ENCODE data around the gene ZBTB34. TPM values are rescaled to one million over a fixed set of nuclear protein-coding genes. Genes with fewer than 3 reads are reported as not detected.

ZBTB34 gene
- total RNA-seq, 2 donors from 2014 or later = 7.1 to 8.1 TPM

DNA sequence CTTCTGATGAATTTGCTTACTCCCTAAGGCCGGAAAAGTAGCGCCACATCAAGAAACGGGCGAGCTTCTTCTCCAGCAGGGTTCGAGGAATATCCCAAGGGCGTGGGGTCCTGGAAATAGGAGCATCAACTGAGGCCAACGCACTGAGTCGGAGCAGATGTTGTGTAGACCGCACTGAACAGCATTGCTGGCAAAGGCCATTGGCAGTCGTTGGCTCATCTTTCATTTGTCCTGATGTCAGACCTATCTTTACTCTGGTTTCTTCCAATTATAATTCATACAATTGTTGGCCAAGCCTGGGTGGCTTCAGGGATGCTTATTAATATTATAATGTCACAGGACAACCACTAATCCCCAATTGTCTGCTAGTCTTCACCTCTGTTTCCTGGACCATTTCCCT lies 26.5 kb downstream of the ZBTB34 start:
- ATAC-seq (replicated peaks in 1 of 2) (no peak), DNase-seq (no peak)
- Mint-ChIP-seq H3K27ac (no peak overlapping the region), H3K27me3 (ENCODE audit: low read depth) (no peaks in the 10 kb centered on the region), H3K36me3 (ENCODE audit: insufficient read depth in 2 of 2) (no peaks in the 10 kb centered on the region), H3K4me3 (no peak overlapping the region), H3K4me1 (ENCODE audit: low read depth) (no peaks in the 10 kb centered on the region), H3K9me3 (no peaks in the 10 kb centered on the region)

DNA sequence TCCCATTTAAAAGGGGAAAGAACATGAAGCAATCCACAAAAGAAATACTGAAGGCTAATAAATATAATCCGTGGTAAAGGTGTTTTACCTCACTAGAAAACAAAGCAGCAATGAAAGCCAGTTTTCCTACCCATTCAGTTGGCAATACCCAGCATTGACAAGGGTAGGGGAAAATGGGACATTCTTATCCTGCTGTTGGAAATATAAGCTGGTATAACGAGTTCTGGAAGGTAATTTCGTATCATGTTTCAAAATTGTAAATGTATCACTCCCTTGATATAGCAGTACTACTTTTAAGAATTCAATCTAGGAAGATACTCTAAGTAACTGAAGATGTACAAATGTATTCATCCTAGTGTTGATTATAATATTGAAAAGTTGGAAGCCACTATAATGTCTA lies 31.2 kb downstream of the ZBTB34 start:
- peaks cover 6% of the 10 kb centered on the region for H3K27me3 Mint-ChIP-seq (ENCODE audit: low read depth)
- ATAC-seq (replicated peaks in 1 of 2) (no peak), DNase-seq (no peak)
- H3K9me3 Mint-ChIP-seq = no peaks in the 10 kb centered on the region
- H3K4me3 Mint-ChIP-seq = no peak overlapping the region
- H3K36me3 Mint-ChIP-seq (ENCODE audit: insufficient read depth in 2 of 2) = no peaks in the 10 kb centered on the region
- peaks cover 5% of the 10 kb centered on the region for H3K4me1 Mint-ChIP-seq (ENCODE audit: low read depth)
- H3K27ac Mint-ChIP-seq = no peak overlapping the region

DNA sequence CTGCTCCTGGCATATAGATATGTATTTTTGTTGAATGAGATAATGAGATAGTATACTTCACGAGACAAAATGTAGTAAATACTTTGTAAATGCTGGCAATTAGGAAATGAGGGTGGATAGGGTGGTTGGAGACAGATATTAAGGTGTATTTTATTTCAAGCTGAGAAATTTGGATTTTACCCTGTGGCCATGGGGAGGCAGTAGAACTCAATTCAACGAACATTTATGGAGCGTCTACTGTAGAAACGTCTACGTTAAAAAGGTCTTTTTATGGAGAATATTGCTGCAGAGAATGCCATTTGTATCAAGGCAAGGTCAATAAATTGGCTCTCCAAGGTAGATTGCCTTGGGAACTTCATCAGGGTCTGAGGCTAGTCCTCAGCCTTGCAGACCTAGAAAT lies 32.6 kb downstream of the ZBTB34 start:
- ATAC-seq (replicated peaks in 1 of 2) (no peak), DNase-seq (no peak)
- Mint-ChIP-seq H3K4me3 (no peak overlapping the region), H3K36me3 (ENCODE audit: insufficient read depth in 2 of 2) (no peaks in the 10 kb centered on the region), H3K27me3 (ENCODE audit: low read depth) (peaks cover 12% of the 10 kb centered on the region), H3K4me1 (ENCODE audit: low read depth) (peaks cover 5% of the 10 kb centered on the region), H3K27ac (no peak overlapping the region), H3K9me3 (no peaks in the 10 kb centered on the region)

DNA sequence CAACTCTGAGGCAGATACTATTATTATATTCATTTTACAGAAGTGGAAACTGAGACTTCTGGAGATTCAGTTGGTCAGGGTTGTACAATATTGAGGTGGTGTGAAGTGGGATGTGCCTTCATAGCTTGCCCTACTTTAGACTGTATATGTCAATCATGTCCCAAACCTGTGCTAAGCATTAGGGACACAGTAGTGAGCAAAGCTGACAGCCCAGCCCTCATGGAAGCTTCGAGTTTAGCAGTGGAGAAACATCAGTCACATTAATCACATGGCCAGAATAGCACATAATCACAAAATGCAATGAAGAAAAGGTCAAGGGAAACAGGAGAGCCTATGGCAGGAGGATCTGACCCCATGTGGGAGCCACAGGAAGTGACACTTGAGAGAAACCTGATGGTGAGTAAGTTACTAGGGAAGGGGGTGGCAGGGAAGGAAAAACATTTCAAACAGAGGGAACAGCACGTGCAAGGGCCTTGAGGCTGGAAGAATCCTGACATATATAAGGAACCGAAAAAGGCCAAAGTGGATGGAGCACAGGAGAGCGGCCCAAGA lies 33.7 kb downstream of the ZBTB34 start:
- no peak overlapping the region for H3K27ac Mint-ChIP-seq
- DNase-seq = no peak
- H3K36me3 Mint-ChIP-seq (ENCODE audit: insufficient read depth in 2 of 2) = no peaks in the 10 kb centered on the region
- H3K27me3 Mint-ChIP-seq (ENCODE audit: low read depth) = peaks cover 12% of the 10 kb centered on the region
- H3K4me1 Mint-ChIP-seq (ENCODE audit: low read depth) = peaks cover 5% of the 10 kb centered on the region
- no peaks in the 10 kb centered on the region for H3K9me3 Mint-ChIP-seq
- ATAC-seq (replicated peaks in 1 of 2) = no peak
- H3K4me3 Mint-ChIP-seq = no peak overlapping the region

DNA sequence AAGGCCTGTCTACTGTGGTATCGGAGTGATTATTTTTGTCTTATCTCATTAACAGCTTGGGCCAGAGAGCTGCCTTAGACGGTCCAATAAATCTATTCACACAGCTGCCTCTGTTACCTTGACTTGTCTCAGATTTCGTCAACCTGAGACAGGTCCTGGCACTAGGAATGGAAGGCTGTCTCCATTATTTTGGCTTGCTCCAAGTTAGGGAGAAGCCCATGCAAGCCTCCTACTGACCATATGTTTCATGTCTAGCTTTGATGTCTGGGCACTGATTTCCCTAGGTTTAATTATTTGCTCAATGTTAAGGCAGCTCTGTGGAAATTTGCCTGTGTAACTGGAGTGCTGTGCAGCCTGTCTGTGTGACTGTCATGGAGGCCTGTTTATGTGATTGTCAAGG lies 41.8 kb downstream of the ZBTB34 start:
- H3K36me3 Mint-ChIP-seq (ENCODE audit: insufficient read depth in 2 of 2) = peaks cover 0 to 5% of the 10 kb centered on the region in 2 donors
- ATAC-seq (replicated peaks in 1 of 2) = no peak
- H3K4me3 Mint-ChIP-seq = no peak overlapping the region
- no peak for DNase-seq
- peaks cover 6% of the 10 kb centered on the region for H3K27me3 Mint-ChIP-seq (ENCODE audit: low read depth)
- H3K27ac Mint-ChIP-seq = no peak overlapping the region
- peaks cover 0 to 8% of the 10 kb centered on the region in 2 donors for H3K9me3 Mint-ChIP-seq
- H3K4me1 Mint-ChIP-seq (ENCODE audit: low read depth) = no peaks in the 10 kb centered on the region

DNA sequence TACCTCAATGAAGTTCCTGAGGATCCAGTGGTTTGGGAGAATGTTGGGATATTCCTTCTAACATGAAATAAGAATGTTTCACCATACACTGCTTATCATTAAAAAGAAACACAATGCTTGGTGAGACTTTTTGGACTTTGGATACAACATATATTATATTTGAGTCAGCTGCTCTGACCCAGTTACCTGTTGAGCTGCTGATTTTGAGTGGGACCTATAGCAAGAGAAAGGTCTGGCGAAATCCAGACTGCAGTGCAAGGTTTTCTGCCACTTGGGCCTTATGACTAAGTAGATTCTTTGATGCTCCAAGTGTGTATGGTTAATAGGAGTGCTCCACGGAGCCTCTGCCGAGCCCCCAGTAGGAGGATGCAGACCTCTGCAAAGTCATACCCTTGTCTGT lies 44.1 kb downstream of the ZBTB34 start:
- H3K4me1 Mint-ChIP-seq (ENCODE audit: low read depth) = no peaks in the 10 kb centered on the region
- no peak overlapping the region for H3K4me3 Mint-ChIP-seq
- H3K36me3 Mint-ChIP-seq (ENCODE audit: insufficient read depth in 2 of 2) = peaks cover 0 to 5% of the 10 kb centered on the region in 2 donors
- no peaks in the 10 kb centered on the region for H3K27me3 Mint-ChIP-seq (ENCODE audit: low read depth)
- ATAC-seq (replicated peaks in 1 of 2) (no peak), DNase-seq (no peak)
- H3K27ac Mint-ChIP-seq = no peak overlapping the region
- H3K9me3 Mint-ChIP-seq = peaks cover 0 to 8% of the 10 kb centered on the region in 2 donors

DNA sequence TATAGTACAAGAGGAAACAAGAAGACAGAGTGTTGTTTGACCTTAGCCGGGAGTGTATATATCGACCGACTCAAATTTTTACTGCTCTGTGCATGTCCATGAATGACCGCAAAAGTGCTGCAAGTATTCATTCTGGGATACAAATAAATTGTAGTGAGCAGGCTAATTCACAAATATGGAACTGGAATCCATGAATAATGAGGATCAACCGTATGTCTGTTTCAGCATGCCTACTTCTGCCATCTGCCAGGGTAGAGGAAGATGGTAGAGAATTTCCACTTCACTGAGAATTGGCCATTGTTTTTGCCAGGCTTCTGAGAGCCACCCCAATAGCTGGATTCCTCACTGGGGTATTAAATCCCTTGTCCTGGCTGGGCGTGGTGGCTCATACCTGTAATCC lies 45.7 kb downstream of the ZBTB34 start:
- no peak overlapping the region for H3K27ac Mint-ChIP-seq
- H3K36me3 Mint-ChIP-seq (ENCODE audit: insufficient read depth in 2 of 2) = peaks cover 0 to 3% of the 10 kb centered on the region in 2 donors
- H3K9me3 Mint-ChIP-seq = peaks cover 0 to 6% of the 10 kb centered on the region in 2 donors
- ATAC-seq (replicated peaks in 1 of 2) (no peak), DNase-seq (no peak)
- no peaks in the 10 kb centered on the region for H3K27me3 Mint-ChIP-seq (ENCODE audit: low read depth)
- H3K4me3 Mint-ChIP-seq = no peak overlapping the region
- H3K4me1 Mint-ChIP-seq (ENCODE audit: low read depth) = no peaks in the 10 kb centered on the region

DNA sequence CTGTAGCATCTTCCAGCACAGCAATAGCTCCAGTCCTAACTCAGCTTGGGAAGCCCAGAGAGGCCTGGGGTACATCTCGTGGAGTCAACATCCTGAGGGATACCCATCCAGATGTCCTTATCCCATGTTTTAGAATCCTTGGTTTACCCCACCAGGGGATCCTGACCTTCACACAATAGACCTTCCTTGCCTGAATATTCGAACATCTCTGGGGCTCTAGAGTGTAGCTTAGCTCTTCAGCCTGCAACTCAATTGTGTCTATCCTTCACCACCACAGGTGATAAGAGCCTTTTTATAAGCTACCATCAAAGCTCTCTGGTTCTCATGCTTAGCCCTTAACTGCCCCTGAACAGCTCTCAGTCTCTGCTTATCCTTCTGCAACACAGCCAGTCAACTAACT lies 46.6 kb downstream of the ZBTB34 start:
- no peak overlapping the region for H3K27ac Mint-ChIP-seq
- ATAC-seq (replicated peaks in 1 of 2) (no peak), DNase-seq (no peak)
- no peaks in the 10 kb centered on the region for H3K36me3 Mint-ChIP-seq (ENCODE audit: insufficient read depth in 2 of 2)
- H3K4me1 Mint-ChIP-seq (ENCODE audit: low read depth) = no peaks in the 10 kb centered on the region
- H3K9me3 Mint-ChIP-seq = peaks cover 0 to 3% of the 10 kb centered on the region in 2 donors
- no peak overlapping the region for H3K4me3 Mint-ChIP-seq
- H3K27me3 Mint-ChIP-seq (ENCODE audit: low read depth) = peaks cover 3% of the 10 kb centered on the region

DNA sequence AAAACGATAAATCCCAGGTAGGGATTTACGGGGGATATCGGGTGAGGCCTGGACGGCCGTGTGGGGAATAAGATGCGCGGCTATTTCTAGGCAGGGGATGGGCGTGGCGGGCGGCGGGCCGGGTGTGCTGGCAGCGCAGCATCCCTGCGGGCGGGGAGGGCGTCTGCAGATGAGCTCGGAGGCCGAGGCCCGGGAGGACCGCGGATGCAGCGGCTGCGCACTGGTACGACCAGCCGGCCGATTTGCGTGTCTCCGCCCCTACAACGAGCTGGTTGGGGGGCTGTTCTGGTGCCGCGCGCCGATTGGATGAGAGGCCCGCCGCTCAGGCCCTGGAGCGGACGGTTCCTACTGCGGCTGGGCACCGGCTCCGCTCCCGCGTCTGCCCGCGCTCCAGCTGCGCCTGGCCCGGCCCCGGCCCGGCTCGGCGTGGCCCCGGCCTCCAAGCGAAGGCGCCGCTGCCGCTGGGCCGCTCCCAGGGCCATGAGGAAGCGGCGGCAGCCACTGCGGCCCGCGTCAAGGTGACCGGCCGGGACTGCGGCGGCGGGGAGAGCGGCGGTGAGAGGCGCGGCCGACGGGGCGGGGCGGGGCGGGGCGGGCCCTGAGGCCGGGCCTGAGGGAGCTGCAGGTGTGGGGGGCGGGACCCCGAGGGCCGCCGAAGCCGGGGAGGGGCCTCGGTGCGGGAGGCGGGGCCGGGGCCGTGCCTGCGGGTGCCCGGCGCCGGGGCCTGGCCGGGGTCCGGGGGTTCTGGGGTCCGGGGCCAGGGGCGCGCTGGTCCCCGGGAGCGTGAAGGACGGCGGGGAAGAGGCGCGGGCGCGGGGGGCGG lies 54.2 kb downstream of the ZBTB34 start, which contains the start of gene RALGPS1:
TSS of gene RALGPS1 (plus strand) at position 325 of the 823 bp plus-strand sequence. CDS start 47,508 bp downstream, outside the sequence.
- ATAC-seq (replicated peaks in 1 of 2) (peak; percentile 97 to 98), DNase-seq (peak; percentile 93 to 95)
- Mint-ChIP-seq H3K36me3 (ENCODE audit: insufficient read depth in 2 of 2) (no peaks in the 10 kb centered on the region), H3K4me1 (ENCODE audit: low read depth) (peaks cover 11% of the 10 kb centered on the region), H3K4me3 (peak within 1 kb of the TSS; percentile 82 to 83), H3K9me3 (peaks cover 0 to 4% of the 10 kb centered on the region in 2 donors), H3K27ac (no peak within 1 kb of the TSS), H3K27me3 (ENCODE audit: low read depth) (peaks cover 32% of the 10 kb centered on the region)

DNA sequence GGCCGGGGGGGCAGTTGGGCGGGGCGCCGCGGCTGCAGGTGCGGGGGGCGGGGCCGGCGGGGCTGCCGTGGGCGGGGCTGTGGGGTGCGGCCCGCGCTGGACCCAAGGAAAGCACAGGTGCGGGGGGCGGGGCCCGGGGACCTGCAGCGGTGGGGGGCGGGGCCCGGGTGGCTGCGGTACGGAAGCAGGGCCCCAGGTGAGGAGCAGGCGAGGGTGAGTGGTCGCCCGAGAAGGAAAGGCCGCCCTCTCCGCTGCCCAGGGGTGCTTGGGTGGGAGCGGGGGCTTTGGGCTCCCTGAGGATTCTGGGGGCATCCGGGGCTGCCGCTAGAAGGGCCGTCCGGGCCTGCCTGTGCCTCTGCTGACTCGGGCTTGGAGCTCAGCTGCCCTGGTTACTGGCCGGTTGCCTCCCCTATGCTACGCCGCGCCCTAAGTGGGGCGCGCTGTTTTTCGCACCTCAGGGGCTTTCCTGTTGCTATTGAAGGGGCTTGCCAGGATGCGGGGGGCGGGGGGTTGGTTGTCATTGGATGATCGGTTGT lies 54.9 kb downstream of the ZBTB34 start:
- Mint-ChIP-seq H3K27ac (no peak overlapping the region), H3K9me3 (peaks cover 0 to 4% of the 10 kb centered on the region in 2 donors), H3K4me1 (ENCODE audit: low read depth) (peaks cover 11% of the 10 kb centered on the region), H3K27me3 (ENCODE audit: low read depth) (peaks cover 32% of the 10 kb centered on the region), H3K36me3 (ENCODE audit: insufficient read depth in 2 of 2) (no peaks in the 10 kb centered on the region), H3K4me3 (peak overlapping the region; percentile 59 to 66)
- ATAC-seq (replicated peaks in 1 of 2) = peak; percentile 6 to 14
- peak; percentile 32 to 41 for DNase-seq

DNA sequence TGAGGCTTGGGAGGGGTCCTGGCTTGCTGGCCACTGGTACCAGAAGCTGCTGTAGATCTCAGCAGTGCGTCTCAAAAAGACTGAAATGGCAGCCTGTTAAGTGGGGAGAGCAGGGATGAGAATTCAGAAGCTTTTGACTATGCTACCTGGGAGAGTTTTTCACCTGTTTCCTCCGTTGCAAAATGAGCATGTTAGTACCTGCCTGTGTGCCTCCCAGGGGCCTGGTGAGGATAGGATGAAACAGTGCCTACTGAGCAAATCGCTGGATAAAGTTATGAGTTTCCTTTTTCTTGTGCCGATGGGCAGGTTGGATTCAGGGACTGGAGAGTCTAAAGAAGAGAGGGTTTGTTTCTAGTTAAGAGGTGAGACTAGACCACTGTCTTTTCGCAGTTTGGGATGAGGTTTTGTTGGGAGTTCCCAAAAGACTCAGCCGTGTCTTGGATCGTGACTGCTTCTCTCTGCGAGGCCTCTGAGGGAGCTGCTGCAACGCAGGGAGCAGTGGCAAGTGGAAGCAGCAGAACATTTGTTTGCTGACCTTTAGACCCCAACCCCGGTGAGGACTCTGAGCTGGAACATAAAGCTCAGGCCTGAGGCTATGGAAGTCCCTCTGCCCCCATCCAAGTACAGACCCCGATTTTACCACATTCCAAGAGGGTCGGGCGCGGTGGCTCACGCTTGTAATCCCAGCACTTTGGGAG lies 55.6 kb downstream of the ZBTB34 start:
- Mint-ChIP-seq H3K4me3 (peak overlapping the region; percentile 59 to 66), H3K9me3 (peaks cover 0 to 4% of the 10 kb centered on the region in 2 donors), H3K27ac (no peak overlapping the region), H3K4me1 (ENCODE audit: low read depth) (peaks cover 11% of the 10 kb centered on the region), H3K36me3 (ENCODE audit: insufficient read depth in 2 of 2) (no peaks in the 10 kb centered on the region), H3K27me3 (ENCODE audit: low read depth) (peaks cover 32% of the 10 kb centered on the region)
- no peak for ATAC-seq (replicated peaks in 1 of 2)
- no peak for DNase-seq

DNA sequence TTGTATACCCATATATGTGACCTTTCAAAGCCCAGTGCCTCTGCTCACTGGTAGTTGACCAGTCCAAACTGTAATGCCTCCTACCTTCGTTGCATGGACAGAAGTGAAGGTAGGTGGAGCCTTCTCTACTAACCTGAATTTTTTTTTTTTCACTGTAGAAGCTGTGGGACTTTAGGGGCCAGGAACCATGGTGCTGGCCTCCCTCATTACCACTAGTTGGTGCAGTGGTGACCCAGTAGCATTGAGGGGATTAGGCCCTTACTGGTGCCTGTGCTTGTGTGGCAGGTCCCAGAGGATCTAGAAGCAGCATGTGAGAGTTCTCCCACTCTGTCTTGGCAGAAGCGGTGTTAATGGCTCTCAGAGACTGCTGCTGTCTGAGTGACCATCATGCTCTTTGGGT lies 56.5 kb downstream of the ZBTB34 start:
- H3K27ac Mint-ChIP-seq = no peak overlapping the region
- ATAC-seq (replicated peaks in 1 of 2) = no peak
- H3K4me3 Mint-ChIP-seq = no peak overlapping the region
- no peak for DNase-seq
- peaks cover 11% of the 10 kb centered on the region for H3K4me1 Mint-ChIP-seq (ENCODE audit: low read depth)
- peaks cover 31% of the 10 kb centered on the region for H3K27me3 Mint-ChIP-seq (ENCODE audit: low read depth)
- H3K36me3 Mint-ChIP-seq (ENCODE audit: insufficient read depth in 2 of 2) = no peaks in the 10 kb centered on the region
- H3K9me3 Mint-ChIP-seq = peaks cover 0 to 2% of the 10 kb centered on the region in 2 donors

DNA sequence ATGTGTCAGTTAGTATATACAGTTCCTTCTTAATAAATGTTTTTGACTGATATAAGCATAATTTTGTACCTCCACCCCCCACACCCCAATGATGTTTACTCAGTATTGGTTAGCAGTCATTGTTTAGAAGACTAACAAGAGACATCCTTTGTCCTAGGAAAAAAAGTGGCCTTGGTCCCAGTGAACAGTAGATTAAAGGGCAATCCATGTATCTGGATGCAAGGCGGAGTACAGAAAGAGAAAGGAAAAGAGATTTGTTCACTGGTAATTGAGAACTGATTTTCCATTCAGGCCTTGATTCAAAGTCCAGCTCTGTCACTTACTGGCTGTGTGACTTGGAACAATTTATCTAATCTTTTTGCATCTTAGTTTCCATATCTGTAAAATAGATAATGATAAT lies 58.8 kb downstream of the ZBTB34 start:
- Mint-ChIP-seq H3K4me3 (no peak overlapping the region), H3K27me3 (ENCODE audit: low read depth) (peaks cover 13% of the 10 kb centered on the region), H3K9me3 (no peaks in the 10 kb centered on the region), H3K4me1 (ENCODE audit: low read depth) (peaks cover 9% of the 10 kb centered on the region), H3K36me3 (ENCODE audit: insufficient read depth in 2 of 2) (no peaks in the 10 kb centered on the region), H3K27ac (no peak overlapping the region)
- no peak for ATAC-seq (replicated peaks in 1 of 2)
- no peak for DNase-seq

Measured in activated T-cell treated with anti-CD3 and anti-CD28 coated beads, Interleukin-2, amount 50 U/mL, for 72 hours (primary cell).